ENCODE results near the gene MOCS2. TPM values are rescaled to one million over a fixed set of nuclear protein-coding genes. Genes with fewer than 3 reads are reported as not detected.
"Not testable (repeated sequence)": the region's sequence is repeated elsewhere in the genome, so short reads cannot be mapped to it uniquely, and the experiment has no call there.

The MOCS2 gene, protein sequence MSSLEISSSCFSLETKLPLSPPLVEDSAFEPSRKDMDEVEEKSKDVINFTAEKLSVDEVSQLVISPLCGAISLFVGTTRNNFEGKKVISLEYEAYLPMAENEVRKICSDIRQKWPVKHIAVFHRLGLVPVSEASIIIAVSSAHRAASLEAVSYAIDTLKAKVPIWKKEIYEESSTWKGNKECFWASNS
- 50.1 and 53.7 TPM in 2 replicates for total RNA-seq (2014; rRNA removed; shearing (Covaris generic))
- 29.3 and 36.4 TPM in 2 replicates for polyA plus RNA-seq (2014; cell fraction: nucleus; rRNA removed)

DNA sequence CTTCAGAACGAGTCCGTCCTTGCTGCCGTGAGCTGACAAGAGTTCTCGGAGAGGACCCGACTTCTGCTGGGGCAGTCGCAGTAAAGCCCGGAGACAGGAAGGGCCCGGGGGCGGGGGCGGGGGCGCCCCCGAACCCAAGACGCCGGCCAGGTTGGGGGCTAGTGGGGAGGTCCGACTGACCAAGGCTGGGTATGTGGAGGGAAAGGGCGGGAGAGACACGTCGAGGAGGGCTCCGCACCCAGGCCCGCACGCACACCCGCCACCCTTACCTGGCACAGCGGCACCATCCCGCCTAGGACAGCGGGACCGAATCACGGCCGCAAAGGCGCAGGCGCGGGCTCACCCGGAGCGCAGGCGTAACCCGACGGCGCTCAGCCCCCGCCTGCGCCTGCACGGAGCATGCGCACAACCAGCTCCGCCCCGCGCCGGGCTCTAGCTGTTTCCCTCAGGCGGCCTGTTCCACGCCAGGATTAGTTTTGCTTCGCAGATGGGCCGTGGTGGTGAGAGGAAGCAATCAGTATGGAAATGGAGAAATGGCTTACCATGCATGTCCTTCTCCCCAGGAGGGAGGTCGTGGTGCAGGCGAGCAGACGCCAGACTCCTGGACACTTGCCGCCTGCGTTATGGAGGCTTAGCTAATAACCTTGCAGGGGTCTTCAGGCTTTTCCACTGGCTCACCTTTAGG lies at the start of gene MOCS2:
Gene MOCS2, minus strand, starts transcription at position 315 of the 685 bp plus-strand sequence. CDS start 2,583 bp downstream, outside the sequence.
- DNase-seq (ENCODE audit: extremely low read depth, low read depth) = peak; percentile 87

DNA sequence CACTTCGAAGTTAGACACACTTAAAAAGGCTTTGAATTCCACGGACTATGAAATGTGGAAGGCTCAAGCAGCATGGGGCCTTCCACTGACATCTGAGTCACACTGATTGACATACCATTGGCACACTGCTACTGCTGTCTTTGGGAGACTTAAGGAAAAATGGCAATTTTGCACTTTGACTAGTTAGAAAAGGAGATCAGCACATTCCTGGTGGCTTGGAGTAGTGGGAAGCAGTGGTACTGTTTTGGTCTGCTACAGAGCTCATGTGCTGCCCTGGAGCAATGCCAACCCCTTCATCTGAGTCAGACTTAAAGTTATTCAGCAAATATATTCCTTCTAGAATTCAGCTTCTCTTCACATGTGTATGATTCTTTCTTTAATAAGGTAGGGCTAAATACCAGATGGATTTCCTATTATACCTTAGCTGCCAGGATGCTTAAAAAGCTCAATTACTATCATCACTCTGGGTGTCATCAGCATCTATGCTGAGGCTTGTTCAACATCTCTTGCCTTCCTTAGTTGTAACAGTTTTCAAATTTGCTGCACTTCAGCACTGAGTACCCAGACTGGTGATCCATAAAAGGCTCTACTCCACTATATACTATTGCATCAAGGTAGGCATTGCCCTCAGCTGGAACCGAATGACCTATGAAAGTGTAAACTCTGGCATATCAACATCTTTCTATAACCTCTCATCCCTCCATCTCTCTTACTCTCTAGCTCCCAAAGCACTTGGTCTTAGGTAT lies 42.3 kb upstream of the MOCS2 start:
- DNase-seq (ENCODE audit: extremely low read depth, low read depth) = no peak

DNA sequence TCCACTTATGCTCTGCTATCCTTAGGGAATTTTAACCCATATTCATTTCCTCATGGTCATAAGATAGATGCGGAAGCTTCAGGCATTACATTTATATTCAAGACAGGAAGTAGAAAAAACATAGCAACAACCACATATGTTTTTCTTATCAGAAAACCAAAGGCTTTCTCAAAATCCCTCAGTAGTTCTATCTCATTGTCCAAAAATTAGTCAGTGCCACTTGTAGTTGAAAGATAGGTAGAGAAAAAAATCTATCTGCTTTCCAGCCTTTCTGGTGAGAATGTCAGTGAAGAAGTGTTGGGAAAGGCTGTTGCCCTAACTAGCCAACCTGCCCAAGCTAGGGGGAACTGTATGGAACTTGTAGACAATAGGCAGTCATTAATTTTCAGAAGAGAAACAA lies 23.5 kb upstream of the MOCS2 start:
- DNase-seq (ENCODE audit: extremely low read depth, low read depth) = no peak

DNA sequence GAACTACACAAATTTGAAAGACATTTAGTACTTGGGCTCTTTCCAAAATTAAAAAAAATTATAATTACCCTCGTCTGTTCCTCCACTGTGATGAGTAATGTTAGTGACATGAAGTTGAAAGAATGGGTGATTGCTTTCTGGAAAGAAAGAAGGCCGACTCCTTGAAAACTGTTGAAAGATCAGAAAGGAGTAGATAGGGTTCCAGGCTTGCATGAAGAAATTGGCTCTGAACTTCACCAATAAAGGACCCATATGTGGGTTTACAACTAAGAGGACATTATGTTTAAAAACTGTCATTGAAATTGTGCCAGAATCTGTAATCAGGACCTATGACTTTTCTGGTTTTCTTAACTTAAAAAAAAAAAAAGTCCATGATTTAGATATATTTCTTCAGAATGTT lies 20.7 kb upstream of the MOCS2 start:
- no peak for DNase-seq (ENCODE audit: extremely low read depth, low read depth)

DNA sequence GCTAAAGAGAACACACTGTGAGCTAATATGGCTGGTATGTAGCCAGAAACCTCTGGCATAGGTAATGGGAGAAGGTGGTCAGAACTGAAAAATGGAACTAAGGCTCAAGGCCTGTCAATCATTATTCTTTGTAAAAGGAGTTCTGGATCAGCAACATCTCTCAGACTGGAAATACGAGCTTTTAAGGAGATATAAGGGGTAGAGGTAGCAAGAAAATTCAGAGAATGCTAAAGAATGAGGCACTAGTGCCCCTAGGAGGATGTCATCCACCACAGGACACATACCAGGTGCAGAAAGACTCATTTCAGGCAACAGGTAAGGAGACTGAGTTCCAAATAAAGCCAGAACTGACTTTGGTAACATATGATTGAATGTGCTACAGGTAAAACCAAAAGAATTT lies 18.9 kb upstream of the MOCS2 start:
- DNase-seq (ENCODE audit: extremely low read depth, low read depth) = no peak

DNA sequence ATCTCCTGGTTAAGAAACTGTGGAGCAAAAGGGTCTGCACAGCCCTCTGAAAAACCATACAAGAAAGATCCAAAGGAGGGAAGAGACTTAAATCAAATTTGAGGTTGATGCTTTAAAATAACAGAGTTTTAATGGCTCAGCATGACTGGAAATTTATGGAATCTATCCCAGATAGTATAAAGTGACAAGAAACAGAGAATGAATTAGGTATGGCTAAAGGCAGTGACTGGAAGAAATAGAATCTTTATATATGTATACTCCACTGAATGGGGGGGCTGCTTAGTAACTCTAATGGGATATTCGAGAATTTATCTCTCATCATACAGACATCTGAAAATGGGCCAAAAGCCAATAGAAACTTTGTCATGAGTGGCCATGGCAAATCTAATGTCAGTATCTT lies 17.6 kb upstream of the MOCS2 start:
- DNase-seq (ENCODE audit: extremely low read depth, low read depth) = no peak

DNA sequence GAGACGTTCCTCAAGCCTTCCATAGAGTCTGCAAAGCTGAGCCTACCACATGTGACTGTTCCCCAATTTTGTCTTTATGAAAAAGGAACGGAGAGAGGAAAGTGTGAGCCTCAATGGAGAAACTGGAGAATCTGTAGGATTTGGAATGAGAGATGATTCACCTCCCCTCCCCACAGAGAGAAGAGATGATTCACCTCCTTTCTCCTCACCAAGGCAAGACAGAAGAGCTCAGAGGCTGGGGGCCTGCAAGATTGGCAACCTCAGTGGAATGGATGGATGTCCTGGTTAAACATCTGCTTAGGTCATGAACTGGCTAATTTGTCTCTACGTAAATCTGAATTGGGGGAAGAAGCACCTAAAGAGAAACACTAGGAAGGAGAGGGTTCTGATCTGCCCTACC lies 17.0 kb upstream of the MOCS2 start:
- DNase-seq (ENCODE audit: extremely low read depth, low read depth) = no peak

DNA sequence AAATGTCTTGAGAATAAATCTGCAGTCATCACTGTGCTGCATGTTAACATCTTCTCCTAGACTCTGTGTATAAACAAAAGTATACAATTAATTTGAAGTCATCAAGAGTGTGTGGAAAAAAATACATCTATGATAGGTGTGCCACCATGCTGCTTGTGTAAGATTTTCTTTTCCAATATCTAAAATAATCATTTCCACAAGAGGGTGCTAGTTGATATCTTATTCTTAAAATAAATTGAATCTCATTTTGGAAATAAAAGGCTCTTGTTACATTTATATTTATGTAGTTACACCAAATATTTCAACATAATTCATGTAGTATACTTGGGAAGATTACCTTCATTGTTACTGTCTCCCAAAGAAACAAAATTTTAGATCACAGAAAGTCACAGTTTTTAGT lies 14.1 kb upstream of the MOCS2 start:
- DNase-seq (ENCODE audit: extremely low read depth, low read depth) = no peak

DNA sequence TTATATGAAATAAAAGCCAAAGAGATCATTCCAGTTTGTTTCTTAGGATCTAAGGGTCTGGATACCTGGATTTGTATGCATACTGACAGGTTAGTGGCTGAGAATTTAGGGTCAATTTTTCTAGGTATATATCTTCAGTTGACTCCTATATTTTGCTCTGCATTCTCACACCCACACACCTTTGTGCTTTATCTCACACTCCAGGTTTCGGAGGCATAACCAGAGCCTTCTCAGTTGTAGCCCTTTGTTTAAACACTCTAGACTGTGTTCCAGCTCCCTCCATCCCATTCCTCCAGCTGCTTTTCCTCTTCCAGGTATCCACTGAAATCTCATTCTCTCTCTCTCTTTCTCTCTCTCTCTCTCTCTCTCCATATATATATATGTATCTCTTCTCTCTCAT lies 10.6 kb upstream of the MOCS2 start:
- DNase-seq (ENCODE audit: extremely low read depth, low read depth) = no peak

DNA sequence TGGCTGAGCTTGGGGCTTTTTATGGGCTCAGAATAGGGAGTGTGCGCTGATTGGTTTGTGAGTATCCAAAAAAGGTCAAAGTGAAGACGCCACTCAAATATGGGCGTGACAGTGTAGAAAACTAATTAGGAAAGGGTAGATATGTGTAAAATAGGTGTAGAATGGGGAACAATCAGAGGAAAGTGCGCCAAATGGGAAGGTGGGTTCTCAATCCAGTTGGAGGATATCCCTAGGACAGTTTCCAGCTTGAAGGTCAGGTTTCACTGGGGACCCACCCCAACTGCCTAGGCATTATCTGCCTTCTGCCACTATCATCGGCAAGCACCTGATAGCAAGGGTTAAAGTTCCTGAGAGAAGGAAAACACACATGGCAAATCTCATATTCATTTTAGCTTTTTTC lies 9.3 kb upstream of the MOCS2 start:
- no peak for DNase-seq (ENCODE audit: extremely low read depth, low read depth)

DNA sequence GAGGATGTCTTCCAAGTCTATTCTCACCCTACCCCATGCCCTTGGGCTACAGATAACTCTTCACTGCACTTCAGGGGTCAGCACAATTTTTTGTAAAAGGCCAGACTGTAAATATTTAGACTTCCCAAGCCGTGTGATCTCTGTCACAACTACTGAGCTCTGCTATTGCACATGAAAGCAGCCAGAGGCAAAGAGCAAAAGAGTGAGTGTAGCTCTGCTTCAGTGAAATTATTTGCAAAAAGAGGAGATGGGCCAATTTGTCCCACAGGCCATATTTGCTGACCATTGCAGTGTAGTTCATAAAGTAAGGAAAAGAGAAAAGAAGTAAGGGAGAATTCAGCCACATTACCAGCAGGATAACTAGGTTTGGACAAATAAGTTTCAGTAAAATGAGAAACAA lies 7.0 kb upstream of the MOCS2 start:
- DNase-seq (ENCODE audit: extremely low read depth, low read depth) = no peak

DNA sequence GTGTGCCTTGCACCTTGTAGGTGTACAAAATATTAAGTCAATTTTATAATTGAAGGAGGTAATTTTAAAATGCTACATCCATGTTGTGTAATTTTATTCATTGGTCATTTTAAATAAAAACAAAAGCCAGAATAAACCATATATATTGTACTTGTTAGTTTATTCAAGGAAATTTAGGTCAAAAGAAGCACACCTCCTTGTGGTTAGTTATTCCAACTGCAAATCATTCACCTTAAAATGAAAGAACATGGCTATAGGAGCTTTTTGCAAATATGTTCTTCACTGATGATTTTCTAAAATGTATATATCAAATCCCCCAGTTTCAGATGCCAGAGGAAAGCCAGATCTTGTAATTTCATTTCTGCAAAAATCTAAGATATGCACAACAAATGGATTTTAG lies 5.4 kb upstream of the MOCS2 start:
- DNase-seq (ENCODE audit: extremely low read depth, low read depth) = no peak

DNA sequence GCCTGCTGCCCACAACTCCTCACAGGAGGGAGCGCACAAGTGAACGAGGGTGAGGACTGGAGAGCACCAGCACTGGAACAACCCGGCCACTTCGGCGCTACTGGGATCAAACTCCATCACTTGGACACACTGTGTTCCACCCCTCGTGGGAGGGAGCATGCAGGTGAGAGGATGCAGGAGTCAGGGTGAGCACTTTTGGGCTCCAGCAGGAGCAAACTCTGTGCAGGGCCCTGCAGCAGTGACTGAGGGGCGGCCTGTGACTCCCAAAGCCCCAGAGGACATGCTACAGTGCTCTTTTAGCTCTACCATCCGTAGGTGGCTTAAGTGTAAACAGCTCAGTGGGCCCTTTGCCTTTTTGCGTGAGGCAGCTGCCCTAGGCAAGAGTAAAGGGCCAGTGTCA lies 4.4 kb upstream of the MOCS2 start:
- DNase-seq (ENCODE audit: extremely low read depth, low read depth) = no peak

DNA sequence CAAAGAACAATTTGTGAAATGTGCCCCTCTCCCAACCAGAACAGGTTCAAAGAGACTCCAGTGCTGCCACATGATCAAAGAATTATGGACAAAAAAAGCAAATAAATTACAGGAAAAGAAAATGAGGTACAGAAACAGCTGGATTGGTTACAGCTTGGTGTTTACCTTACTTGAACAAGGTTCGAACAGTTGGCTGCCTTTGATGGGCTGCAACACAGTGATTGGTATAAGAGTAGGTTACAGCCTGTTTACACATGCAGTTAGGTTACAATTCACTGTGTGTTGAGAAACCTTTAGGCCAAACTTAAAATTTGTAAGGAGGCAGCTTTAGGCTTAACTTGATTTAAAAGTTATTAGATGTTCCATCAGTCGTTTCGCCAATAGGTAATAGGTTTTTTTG lies 3.4 kb upstream of the MOCS2 start:
- no peak for DNase-seq (ENCODE audit: extremely low read depth, low read depth)

DNA sequence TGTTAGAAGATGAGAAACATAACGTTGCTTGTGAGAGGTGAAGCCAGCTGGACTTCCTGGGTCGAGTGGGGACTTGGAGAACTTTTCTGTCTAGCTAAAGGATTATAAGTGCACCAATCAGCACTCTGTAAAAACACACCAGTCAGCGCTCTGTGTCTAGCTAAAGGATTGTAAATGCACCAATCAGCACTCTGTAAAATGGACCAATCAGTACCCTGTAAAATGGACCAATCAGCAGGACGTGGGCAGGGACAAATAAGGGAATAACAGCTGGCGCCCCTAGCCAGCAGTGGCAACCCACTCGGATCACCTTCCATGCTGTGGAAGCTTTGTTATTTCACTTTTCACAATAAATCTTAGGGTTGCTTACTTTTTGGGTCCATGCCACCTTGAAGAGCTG lies 2.8 kb upstream of the MOCS2 start:
- not testable (repeated sequence) for DNase-seq (ENCODE audit: extremely low read depth, low read depth)

DNA sequence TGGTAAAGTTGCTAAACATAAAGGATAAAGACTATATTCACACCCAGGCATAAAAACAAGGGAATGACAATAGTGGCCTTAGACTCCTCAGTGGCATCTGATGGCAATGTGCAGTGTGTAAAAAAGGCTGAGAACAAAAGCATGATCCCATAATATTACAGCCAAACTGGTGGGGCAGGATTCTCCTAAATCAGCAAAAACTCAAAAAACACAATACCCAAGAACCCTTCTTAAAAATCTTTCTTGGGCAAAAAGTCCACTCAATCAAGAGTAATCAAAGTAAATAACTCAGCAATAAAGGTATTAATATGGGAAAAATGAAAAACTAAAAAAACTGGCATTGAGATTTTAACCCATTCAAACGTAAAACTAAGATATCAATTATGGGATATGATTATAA lies 1.6 kb upstream of the MOCS2 start:
- no peak for DNase-seq (ENCODE audit: extremely low read depth, low read depth)

DNA sequence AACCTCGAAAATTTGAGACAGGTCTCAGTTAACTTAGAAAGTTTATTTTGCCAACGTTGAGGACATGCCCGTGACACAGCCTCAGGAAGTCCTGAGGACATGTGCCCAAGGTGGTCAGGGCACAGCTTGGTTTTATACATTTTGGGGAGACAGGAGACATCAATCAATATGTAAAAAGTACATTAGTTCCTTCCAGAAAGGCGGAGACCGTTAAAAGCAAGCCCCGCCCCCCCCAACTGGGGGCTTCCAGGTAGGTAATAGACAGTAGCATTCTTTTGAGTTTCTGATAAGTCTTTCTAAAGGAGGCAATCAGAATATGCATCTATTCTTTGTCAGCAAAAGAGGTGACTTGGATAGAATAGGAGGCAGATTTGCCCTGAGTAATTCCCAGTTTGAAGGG lies 599 bp upstream of the MOCS2 start:
- DNase-seq (ENCODE audit: extremely low read depth, low read depth) = no peak

DNA sequence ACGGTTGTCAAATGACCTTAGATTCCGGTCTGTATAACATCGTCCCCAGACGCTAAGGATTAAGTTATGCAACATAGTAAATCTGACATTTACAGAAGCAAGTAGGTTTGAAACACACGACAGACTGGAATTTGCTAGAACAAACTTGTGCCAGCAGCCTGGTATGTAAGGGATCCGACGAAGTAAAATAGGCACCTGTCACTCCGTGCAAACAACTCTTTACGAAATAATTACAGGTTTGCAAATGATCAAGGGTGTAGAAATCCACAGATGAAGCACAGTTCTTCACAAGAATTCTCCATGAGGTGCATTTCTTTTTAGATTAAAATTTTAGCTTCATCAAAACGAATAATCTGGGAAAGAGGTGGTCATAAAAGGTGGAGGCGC lies 508 bp downstream of the MOCS2 start:
- no peak for DNase-seq (ENCODE audit: extremely low read depth, low read depth)

DNA sequence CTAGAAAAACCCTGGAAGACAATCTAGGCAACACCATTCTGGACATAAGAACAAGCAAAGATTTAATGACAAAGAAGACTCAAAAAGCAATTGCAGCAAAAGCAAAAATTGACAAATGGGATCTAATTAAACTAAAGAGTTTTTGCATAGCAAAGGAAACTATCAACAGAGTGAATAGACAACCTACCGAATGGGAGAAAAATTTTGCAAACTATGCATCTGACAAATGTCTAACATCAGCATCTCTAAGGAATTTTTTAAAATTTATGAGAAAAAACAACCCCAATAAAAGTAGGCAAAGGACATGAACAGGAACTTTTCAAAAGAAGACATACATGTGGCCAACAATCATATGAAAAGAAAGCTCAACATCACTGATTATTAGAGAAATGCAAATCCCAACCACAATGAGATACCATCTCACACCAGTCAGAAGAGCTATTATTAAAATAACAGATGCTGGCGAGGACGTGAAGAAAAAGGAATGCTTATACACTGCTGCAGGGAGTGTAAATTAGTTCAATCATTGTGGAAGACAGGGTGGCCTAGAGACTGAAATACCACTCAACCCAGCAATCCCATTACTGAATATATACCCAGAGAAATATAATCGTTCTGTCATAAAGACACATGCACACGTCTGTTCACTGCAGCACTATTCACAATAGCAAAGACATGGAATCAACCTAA lies 3.8 kb downstream of the MOCS2 start:
- no peak for DNase-seq (ENCODE audit: extremely low read depth, low read depth)

DNA sequence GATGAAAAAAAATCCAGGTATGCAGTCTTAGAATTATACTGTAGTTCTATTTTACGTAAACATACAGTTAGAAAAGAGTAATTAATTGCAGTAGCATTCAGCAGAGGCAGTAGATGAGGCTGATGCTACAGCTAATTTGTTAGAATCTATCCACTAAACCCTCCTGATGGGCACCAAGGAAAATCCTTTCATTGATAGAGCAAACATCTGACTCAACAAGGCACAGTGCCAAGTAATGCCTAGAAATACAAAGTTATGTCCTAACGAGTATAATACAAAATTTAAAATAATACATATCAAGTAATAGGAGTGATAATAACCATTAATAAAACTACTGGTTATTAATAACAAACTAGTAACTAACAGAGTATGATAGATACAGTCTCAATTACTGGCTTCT lies 9.0 kb downstream of the MOCS2 start:
- no peak for DNase-seq (ENCODE audit: extremely low read depth, low read depth)

DNA sequence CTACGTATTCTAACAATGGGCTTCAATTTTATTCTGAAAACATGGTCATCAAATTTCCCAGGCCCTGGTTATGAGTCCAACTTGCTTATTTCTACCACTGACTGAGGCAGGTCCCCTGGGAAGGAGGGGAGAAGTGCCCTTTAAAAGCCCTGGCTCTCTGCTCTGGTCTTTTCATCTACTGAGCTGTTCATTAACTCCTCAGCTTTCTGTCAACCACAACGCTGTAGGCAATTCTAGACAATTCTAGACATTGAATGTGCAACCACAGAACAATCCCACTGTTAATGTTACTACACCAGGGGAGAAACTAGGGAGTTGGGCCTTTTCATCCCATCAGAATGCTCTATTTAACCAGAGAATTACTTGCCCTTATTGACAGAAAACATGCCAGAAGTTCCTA lies 10.0 kb downstream of the MOCS2 start:
- no peak for DNase-seq (ENCODE audit: extremely low read depth, low read depth)

Data from NCI-H460 (cell line).